Lower lobe of right lung (tissue), 2 donors: ENCODE results near the gene FILIP1L. TPM values are rescaled to one million over a fixed set of nuclear protein-coding genes. Genes with fewer than 3 reads are reported as not detected.

Experiments used
- ATAC-seq, 2 donors: fragments of 200-7000 bp; cut with Tn5 transposase; one replicate each; pipeline ENCODE4 v1.9.1; 2020 to 2022; ENCODE audit warnings: mild to moderate bottlenecking in 2 of 2, moderate library complexity in 2 of 2
- DNase-seq: peaks from one replicate; pipeline ENCODE4 v3.0.0-alpha.2; 2020
- H3K27ac ChIP-seq: fragments of 200-600 bp; one replicate; pipeline ENCODE4 v1.8.0; 2022
- H3K27me3 ChIP-seq: fragments of 200-600 bp; one replicate; pipeline ENCODE4 v1.8.0; 2022; ENCODE audit warnings: low read depth
- H3K36me3 ChIP-seq: fragments of 200-600 bp; one replicate; pipeline ENCODE4 v1.8.0; 2022; ENCODE audit warnings: mild to moderate bottlenecking
- H3K4me1 ChIP-seq: fragments of 200-600 bp; one replicate; pipeline ENCODE4 v1.8.0; 2022
- H3K4me3 ChIP-seq: fragments of 200-600 bp; one replicate; pipeline ENCODE4 v1.8.0; 2022; ENCODE audit warnings: mild to moderate bottlenecking
- H3K9me3 ChIP-seq: fragments of 200-600 bp; one replicate; pipeline ENCODE4 v1.8.0; 2022
- CTCF ChIP-seq: fragments of 200-600 bp; IDR thresholded peaks from one replicate; pipeline ENCODE4 v1.8.0; 2022; ENCODE audit warnings: antibody characterized with exemption, mild to moderate bottlenecking
- intact Hi-C: fragments of 100-400 bp; cut with DNase I; formaldehyde crosslinking; loops from one replicate; pipeline ENCODE4 v1.11.0; 2022
- total RNA-seq: library from RNA; stranded (reverse); fragmentation: NEBNext Ultra II Directional; extraction: Animal tissue kit (Norgen Biotek cat#: 25700); gene quantifications from one replicate; pipeline ENCODE4 v1.2.1, GENCODE V29; 2021
- donor health status: DM: no; HTN: yes; CAD: no; lungs with severe emphysema.

FILIP1L gene
- total RNA-seq, 1 donor from 2014 or later = 25.0 TPM

GRCh38 chr3:100041328-100041749 is 73.0 kb downstream of the FILIP1L start:
- H3K27me3 ChIP-seq = no peaks in the 10 kb centered on the region
- H3K27ac ChIP-seq = peak overlapping the region; percentile 82
- H3K4me1 ChIP-seq = peaks cover 36% of the 10 kb centered on the region
- intact Hi-C loops = no loop called here
- no peaks in the 10 kb centered on the region for H3K36me3 ChIP-seq
- no peak for DNase-seq
- no peaks in the 10 kb centered on the region for H3K9me3 ChIP-seq
- H3K4me3 ChIP-seq = no peak overlapping the region
- ATAC-seq = peak; percentile 33 to 68
- no peak for TF ChIP-seq CTCF

DNA sequence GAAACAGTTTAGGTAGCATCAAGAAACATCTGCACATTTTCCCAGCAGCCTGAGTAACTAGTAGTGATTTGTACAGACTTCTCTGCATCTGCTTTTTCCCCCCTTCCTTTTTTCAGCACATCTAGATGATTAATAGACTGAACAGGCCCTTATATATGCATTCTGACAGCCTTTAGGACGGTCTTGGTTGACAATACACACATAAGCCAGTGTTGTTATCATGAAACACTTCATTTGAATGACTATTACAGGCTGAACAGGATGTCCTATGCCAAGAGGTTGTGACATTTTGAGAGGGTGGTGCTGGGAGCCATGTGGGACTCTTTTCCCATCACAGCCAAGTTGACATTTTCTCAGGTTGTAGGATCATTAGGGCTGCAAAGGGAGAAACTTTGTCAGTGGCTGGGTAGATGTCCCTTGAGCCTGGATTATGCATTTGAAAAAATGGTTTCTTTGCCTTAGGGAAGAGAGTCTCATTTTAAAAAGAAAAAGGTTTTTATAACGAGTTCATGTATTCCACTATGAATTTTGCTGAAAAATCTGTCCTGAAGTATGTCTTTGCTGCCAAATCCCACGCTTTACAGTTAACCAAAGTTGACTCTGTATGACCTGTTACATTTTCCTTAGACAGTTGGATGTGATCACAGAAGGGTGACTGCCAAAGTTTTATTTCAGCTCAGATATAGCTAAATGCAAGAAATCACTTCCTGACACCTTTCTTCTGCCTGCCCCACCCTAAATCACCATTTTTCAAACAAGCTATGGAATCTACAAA is 73.7 kb downstream of the FILIP1L start:
- DNase-seq (no peak), ATAC-seq (peak; percentile 74 to 81)
- Histone ChIP-seq H3K9me3 (no peaks in the 10 kb centered on the region), H3K27ac (peak overlapping the region; percentile 82), H3K36me3 (no peaks in the 10 kb centered on the region), H3K27me3 (no peaks in the 10 kb centered on the region), H3K4me3 (no peak overlapping the region), H3K4me1 (peaks cover 29% of the 10 kb centered on the region)
- TF ChIP-seq CTCF = no peak
- intact Hi-C loops = no loop called here

- no peaks in the 10 kb centered on the region for H3K36me3 ChIP-seq
- H3K27me3 ChIP-seq = no peaks in the 10 kb centered on the region
- no peaks in the 10 kb centered on the region for H3K9me3 ChIP-seq
- DNase-seq (no peak), ATAC-seq (peak in 1 of 2 donors; percentile 31)
- no peak for TF ChIP-seq CTCF
- intact Hi-C loops = no loop called here
- peaks cover 21% of the 10 kb centered on the region for H3K4me1 ChIP-seq
- no peak overlapping the region for H3K27ac ChIP-seq
- no peak overlapping the region for H3K4me3 ChIP-seq
Measured at GRCh38 chr3:100039075-100039474, 75.2 kb downstream of the FILIP1L start.

GRCh38 chr3:100033903-100034471 is 80.3 kb downstream of the FILIP1L start:
- intact Hi-C loops = no loop called here
- no peaks in the 10 kb centered on the region for H3K27me3 ChIP-seq
- DNase-seq = no peak
- no peaks in the 10 kb centered on the region for H3K4me1 ChIP-seq
- no peaks in the 10 kb centered on the region for H3K36me3 ChIP-seq
- no peak overlapping the region for H3K27ac ChIP-seq
- ATAC-seq = no peak
- H3K9me3 ChIP-seq = no peaks in the 10 kb centered on the region
- H3K4me3 ChIP-seq = no peak overlapping the region
- TF ChIP-seq CTCF = no peak

DNA sequence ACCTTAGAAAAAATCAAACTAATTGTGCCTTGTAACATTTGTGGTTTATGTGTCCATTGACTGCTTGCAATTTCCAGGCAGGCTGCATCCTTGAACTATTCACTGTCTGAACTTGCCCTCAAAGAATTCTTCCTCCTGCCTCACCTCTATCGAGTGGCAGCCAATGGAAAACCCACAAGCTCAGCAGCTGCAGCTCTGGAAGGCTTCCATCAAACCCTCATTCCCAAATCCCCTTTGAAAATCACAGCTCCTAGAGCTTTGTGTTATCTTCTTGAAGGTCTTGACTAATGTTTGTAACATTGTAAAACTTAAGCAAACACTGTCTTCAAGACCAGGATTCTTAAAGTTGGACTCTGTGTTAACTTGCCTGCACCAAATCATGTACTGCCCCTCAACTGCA is 81.1 kb downstream of the FILIP1L start:
- H3K27me3 ChIP-seq = no peaks in the 10 kb centered on the region
- no peak for ATAC-seq
- no peaks in the 10 kb centered on the region for H3K4me1 ChIP-seq
- H3K4me3 ChIP-seq = no peak overlapping the region
- H3K9me3 ChIP-seq = no peaks in the 10 kb centered on the region
- H3K36me3 ChIP-seq = no peaks in the 10 kb centered on the region
- no peak for TF ChIP-seq CTCF
- intact Hi-C loops = no loop called here
- DNase-seq = no peak
- no peak overlapping the region for H3K27ac ChIP-seq
